ENCODE results near the gene LDHD. TPM values are rescaled to one million over a fixed set of nuclear protein-coding genes. Genes with fewer than 3 reads are reported as not detected.

LDHD gene
- total and polyA plus RNA-seq, 4 donors, result 4.5 to 9.3 (median 6.9) TPM

DNA sequence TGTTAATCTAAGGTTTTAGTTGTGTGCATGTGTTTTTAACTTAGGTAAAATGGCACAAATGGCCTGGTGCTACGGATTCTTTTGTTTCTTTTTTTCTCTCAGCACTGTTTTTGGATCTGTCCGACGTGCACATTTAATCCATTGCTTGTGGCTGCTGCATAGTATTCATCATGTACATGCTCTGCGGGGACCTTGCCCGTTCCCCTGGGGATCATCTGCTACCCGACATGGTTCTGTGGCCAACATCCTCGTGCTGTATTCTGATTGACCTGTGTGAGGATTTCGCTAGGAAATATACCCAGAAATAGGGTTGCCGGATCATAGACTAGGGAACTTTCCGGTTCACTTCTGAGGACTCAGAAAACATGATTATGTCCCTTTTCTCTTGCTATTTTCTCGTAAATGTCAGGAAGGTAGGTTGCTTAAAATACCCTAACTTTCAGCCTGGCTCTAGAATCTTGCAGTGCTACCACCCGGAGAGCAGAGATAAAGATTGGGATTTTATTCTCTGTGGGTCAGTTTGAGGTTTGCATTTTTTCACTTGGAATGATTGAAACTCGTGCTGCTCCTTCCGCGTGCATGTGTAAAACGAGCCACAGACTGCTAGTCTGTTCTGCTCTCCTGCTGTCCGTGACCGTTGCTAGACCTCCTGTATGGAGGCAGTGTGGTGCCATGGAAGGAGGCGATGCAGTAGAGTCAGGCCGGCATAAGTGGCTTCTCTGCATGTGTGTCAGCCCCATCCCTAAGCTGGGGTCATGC is 42.9 kb downstream of the LDHD start:
- DNase-seq (ENCODE audit: low read depth in 4 of 6, low spot score in 6 of 6), result no peak
- Histone ChIP-seq H3K4me1 (ENCODE audit: control insufficient read depth, insufficient read depth, low read length) (peaks cover 13% of the 10 kb centered on the region), H3K27me3 (ENCODE audit: control insufficient read depth, insufficient read depth, low read length) (no peaks in the 10 kb centered on the region), H3K36me3 (ENCODE audit: control insufficient read depth, insufficient read depth, low read length) (no peaks in the 10 kb centered on the region), H3K9me3 (ENCODE audit: control insufficient read depth, insufficient read depth, low read length) (no peaks in the 10 kb centered on the region), H3K27ac (ENCODE audit: low read depth, low read length) (no peak overlapping the region), H3K4me3 (ENCODE audit: low read depth, low read length) (no peak overlapping the region)
- WGBS (ENCODE audit: insufficient coverage), result 37% methylated on average over 18 of the region's 20 CpGs

DNA sequence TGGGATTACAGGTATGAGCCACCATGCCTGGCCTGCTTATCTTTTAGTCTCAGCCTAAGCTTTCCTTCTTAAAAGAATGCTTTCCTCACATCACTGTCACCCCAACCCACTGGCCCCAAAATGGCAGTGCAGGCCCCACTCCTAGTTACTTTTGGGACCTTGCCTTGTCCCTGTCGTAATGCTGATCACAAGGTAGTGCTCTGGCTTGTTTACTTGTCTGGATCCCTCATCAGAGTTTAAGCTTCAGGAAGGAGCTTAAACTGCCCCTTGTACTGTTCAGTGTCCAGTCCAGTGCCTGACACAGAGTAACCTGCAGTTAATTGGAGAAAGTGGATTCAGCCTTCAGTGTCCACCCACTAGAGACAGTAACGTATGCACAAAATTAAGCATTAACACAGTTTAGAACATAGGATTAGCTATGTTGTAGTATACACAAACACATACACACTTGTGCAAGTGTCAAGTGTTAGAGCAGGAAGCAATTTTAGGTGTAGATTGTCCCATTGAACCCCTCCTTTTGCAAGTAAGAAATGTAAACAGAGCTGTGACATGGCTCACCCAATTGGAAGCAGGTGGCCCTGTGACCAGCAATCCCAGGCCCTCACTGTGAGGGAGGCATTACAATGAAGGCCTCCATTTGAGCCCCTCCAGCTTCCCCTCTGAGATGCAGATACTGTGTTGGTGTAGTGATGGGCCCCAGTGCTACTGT is 44.2 kb downstream of the LDHD start:
- Histone ChIP-seq H3K9me3 (ENCODE audit: control insufficient read depth, insufficient read depth, low read length) (no peaks in the 10 kb centered on the region), H3K27me3 (ENCODE audit: control insufficient read depth, insufficient read depth, low read length) (no peaks in the 10 kb centered on the region), H3K4me3 (ENCODE audit: low read depth, low read length) (no peak overlapping the region), H3K4me1 (ENCODE audit: control insufficient read depth, insufficient read depth, low read length) (peaks cover 13% of the 10 kb centered on the region), H3K36me3 (ENCODE audit: control insufficient read depth, insufficient read depth, low read length) (no peaks in the 10 kb centered on the region), H3K27ac (ENCODE audit: low read depth, low read length) (no peak overlapping the region)
- no peak for DNase-seq (ENCODE audit: low read depth in 4 of 6, low spot score in 6 of 6)
- 100% methylated on average over 1 of the region's 2 CpGs for WGBS (ENCODE audit: insufficient coverage)

DNA sequence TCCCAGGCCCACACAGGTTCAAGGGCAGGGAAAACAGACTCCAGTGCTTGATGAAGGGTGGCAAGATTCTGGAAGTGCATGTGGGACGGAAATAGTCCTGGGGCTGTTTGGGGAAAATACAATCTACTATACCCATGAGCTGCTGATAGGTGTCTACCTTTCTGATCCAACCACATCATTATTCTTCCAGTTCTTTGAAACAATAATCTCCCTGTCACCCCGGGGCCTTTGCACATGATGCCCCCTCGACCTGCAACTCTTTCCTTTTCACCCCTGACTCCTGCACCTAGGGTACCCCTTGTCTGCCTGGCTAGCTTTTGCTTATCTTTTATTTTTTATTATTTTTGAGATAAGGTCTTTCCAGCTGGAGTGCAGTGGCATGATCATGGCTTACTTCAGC is 45.0 kb downstream of the LDHD start:
- Histone ChIP-seq H3K36me3 (ENCODE audit: control insufficient read depth, insufficient read depth, low read length) (no peaks in the 10 kb centered on the region), H3K9me3 (ENCODE audit: control insufficient read depth, insufficient read depth, low read length) (no peaks in the 10 kb centered on the region), H3K4me1 (ENCODE audit: control insufficient read depth, insufficient read depth, low read length) (peaks cover 13% of the 10 kb centered on the region), H3K4me3 (ENCODE audit: low read depth, low read length) (no peak overlapping the region), H3K27me3 (ENCODE audit: control insufficient read depth, insufficient read depth, low read length) (no peaks in the 10 kb centered on the region), H3K27ac (ENCODE audit: low read depth, low read length) (no peak overlapping the region)
- DNase-seq (ENCODE audit: low read depth in 4 of 6, low spot score in 6 of 6), result no peak
- WGBS (ENCODE audit: insufficient coverage), result no CpG with 5 or more reads among the region's 3 CpGs

DNA sequence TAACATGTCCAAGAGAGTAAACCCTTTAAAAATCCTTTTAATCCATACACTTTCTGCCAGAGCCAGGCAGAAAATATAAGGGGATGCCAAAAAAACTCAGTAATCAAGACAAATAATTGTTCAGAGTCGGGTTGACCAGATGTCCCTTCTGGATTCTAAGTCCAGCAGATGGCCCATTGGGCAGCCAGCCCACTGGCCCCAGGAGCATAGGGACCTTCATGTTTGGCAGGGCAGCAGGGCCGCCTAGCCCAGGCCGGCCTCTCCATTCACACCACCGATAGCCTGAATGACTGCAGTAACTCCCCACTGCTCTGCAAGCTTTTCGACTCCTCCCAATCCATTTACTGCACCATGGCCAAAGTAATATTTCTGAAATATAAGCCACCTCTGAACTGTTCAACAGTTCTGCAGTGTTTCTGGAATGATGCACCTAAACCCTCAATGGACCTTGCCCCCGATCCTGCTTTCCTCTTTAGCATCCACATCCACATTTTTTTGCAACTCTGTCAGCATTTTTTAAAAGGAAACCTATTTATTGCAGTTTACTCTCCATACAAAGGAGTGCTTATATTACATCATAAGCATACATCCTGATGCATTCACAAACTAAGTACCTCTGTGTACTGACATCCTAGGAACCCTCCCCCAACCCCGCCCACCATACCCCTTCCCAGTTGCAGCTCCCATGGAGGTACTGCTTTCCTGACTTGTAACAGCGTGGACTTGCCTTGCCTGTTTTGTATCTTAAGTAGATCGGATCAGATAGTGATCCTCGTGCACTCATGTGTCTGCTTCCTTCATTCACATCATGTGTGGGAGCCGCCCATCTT is 46.4 kb downstream of the LDHD start:
- Histone ChIP-seq H3K36me3 (ENCODE audit: control insufficient read depth, insufficient read depth, low read length) (no peaks in the 10 kb centered on the region), H3K9me3 (ENCODE audit: control insufficient read depth, insufficient read depth, low read length) (no peaks in the 10 kb centered on the region), H3K27ac (ENCODE audit: low read depth, low read length) (no peak overlapping the region), H3K27me3 (ENCODE audit: control insufficient read depth, insufficient read depth, low read length) (no peaks in the 10 kb centered on the region), H3K4me3 (ENCODE audit: low read depth, low read length) (no peak overlapping the region), H3K4me1 (ENCODE audit: control insufficient read depth, insufficient read depth, low read length) (peaks cover 13% of the 10 kb centered on the region)
- peak in 2 of 6 donors; percentile 44 to 65 for DNase-seq (ENCODE audit: low read depth in 4 of 6, low spot score in 6 of 6)
- WGBS (ENCODE audit: insufficient coverage), result 49% methylated on average over 9 of the region's 11 CpGs

DNA sequence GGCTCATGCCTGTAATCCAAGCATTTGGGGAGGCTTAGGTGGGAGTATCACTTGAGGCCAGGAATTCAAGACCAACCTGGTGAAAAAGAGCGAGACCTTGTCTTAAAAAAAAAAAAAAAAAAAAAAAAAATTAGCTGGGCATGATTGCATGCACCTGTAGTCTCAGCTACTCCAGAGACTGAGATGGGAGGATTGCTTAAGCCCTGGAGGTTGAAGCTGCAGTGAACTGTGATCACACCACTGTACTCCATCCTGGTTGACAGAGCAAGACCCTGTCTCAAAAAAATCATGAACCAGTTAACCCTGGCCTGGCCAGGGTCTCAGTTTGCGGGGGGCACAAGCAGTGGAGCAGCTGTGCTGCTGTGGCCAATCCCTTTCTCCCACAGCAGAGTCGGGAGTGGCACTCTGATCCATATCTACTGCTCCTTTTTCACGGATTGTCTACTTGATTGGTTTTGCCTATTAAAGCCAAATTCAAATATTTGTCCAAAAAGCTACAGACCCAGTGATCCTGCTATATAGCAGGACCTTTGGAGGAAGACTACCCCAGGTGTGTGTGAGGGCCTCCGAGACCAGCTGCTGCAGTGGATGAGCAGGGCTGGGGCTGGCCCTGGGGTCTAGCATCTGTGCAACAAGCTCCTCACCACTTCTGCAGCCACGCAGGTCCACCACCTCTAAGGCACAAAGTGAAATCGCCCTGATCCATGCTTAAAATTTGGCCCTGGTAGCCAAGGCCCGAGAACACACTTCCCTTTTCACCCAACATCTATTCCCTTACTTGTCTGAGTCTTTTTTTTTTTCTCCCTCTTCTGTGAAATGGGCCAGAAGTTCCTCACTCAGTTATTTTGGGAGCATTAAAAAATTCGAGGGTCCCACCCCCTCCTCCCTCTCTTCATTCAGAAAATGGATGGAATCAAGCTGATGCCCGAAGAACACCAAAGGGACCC is 48.2 kb downstream of the LDHD start:
- Histone ChIP-seq H3K36me3 (ENCODE audit: control insufficient read depth, insufficient read depth, low read length) (no peaks in the 10 kb centered on the region), H3K4me1 (ENCODE audit: control insufficient read depth, insufficient read depth, low read length) (peaks cover 10% of the 10 kb centered on the region), H3K27ac (ENCODE audit: low read depth, low read length) (no peak overlapping the region), H3K9me3 (ENCODE audit: control insufficient read depth, insufficient read depth, low read length) (no peaks in the 10 kb centered on the region), H3K27me3 (ENCODE audit: control insufficient read depth, insufficient read depth, low read length) (no peaks in the 10 kb centered on the region), H3K4me3 (ENCODE audit: low read depth, low read length) (no peak overlapping the region)
- WGBS (ENCODE audit: insufficient coverage), result 92% methylated on average over 6 of the region's 10 CpGs
- DNase-seq (ENCODE audit: low read depth in 4 of 6, low spot score in 6 of 6), result no peak

DNA sequence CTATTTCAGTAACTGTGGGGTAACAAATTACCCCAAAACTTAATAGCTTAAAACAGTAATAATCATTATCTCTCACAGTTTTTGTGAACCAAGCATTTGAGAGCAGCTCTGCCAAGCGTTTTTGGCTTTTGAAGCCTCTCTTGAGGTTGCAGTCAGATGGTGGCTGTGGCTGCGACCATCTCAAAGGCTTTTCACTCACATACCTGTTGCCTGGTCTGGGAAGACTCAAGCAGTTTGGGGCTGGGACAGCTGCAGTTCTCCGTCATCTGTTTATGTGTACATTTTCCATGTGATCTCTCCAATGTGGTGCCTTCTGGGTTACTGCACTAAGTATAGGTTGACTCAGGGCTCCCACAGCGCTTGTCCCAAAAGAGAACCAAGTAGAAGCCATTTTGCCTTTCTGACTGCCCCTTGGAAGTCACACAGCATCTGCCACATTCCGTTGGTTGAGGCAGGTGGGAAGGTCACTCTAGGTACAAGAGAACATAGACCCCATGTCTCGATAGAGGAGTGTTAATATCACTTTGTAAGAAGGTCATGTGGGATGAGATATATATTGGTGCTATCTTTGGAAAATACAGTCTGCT is 49.6 kb downstream of the LDHD start:
- no peak overlapping the region for H3K27ac ChIP-seq (ENCODE audit: low read depth, low read length)
- no peak overlapping the region for H3K4me3 ChIP-seq (ENCODE audit: low read depth, low read length)
- H3K27me3 ChIP-seq (ENCODE audit: control insufficient read depth, insufficient read depth, low read length), result no peaks in the 10 kb centered on the region
- no peaks in the 10 kb centered on the region for H3K36me3 ChIP-seq (ENCODE audit: control insufficient read depth, insufficient read depth, low read length)
- H3K4me1 ChIP-seq (ENCODE audit: control insufficient read depth, insufficient read depth, low read length), result peaks cover 20% of the 10 kb centered on the region
- H3K9me3 ChIP-seq (ENCODE audit: control insufficient read depth, insufficient read depth, low read length), result no peaks in the 10 kb centered on the region
- 71% methylated on average over 6 of the region's 6 CpGs for WGBS (ENCODE audit: insufficient coverage)
- DNase-seq (ENCODE audit: low read depth in 4 of 6, low spot score in 6 of 6), result no peak

DNA sequence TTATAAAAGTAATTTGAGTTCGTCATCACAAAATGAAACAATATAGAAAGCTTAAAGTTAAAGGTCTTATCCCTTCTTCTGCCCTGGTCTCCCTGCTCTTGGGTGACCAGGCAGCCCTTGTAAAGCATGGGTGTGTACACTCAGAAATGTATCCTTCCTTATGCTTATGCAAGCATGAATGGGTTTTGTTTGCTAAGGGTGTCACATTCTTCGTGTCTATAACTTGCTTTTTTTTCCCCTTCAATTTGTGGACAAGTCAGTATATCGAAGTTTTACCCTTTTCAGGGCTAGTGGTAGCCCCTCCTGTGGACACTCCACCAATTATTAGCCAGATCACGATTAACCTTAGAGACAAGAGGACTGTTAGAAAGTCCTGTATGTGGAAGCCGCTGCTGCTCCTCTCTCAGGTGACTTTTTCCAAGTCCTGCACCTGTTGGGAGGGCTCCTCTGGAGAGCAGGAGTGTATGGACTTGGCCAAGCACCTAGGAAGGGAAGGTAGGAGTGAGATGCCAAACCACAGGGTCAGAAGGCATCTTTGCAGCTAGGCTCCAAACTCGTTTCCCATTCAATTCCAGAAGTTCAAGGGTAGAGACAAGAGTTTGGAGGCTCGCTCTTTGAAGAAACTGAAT is 50.9 kb downstream of the LDHD start:
- WGBS (ENCODE audit: insufficient coverage), result 100% methylated on average over 1 of the region's 7 CpGs
- Histone ChIP-seq H3K4me3 (ENCODE audit: low read depth, low read length) (no peak overlapping the region), H3K36me3 (ENCODE audit: control insufficient read depth, insufficient read depth, low read length) (no peaks in the 10 kb centered on the region), H3K9me3 (ENCODE audit: control insufficient read depth, insufficient read depth, low read length) (no peaks in the 10 kb centered on the region), H3K27ac (ENCODE audit: low read depth, low read length) (no peak overlapping the region), H3K4me1 (ENCODE audit: control insufficient read depth, insufficient read depth, low read length) (peaks cover 20% of the 10 kb centered on the region), H3K27me3 (ENCODE audit: control insufficient read depth, insufficient read depth, low read length) (no peaks in the 10 kb centered on the region)
- no peak for DNase-seq (ENCODE audit: low read depth in 4 of 6, low spot score in 6 of 6)

DNA sequence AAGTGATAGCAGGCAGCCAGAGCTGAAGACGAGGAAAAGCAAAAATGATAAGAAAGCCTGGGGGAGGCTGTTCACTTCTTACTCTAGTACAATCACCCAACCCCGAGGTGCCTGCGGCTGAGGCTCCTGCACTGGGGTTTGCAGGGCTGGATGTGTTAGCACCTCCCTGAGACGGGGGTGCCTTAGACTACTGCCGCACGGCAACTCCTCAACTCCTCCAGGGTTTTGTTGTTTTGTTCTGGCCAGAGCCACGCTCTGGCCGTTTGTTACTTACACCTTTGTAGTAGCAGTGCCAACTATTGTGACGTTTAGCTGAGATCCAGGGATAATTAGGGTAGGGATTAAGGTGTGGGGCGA is 51.5 kb downstream of the LDHD start:
- no peak overlapping the region for H3K4me3 ChIP-seq (ENCODE audit: low read depth, low read length)
- WGBS (ENCODE audit: insufficient coverage), result 80% methylated on average over 3 of the region's 10 CpGs
- H3K9me3 ChIP-seq (ENCODE audit: control insufficient read depth, insufficient read depth, low read length), result no peaks in the 10 kb centered on the region
- no peaks in the 10 kb centered on the region for H3K27me3 ChIP-seq (ENCODE audit: control insufficient read depth, insufficient read depth, low read length)
- no peak for DNase-seq (ENCODE audit: low read depth in 4 of 6, low spot score in 6 of 6)
- H3K4me1 ChIP-seq (ENCODE audit: control insufficient read depth, insufficient read depth, low read length), result peaks cover 19% of the 10 kb centered on the region
- H3K27ac ChIP-seq (ENCODE audit: low read depth, low read length), result no peak overlapping the region
- no peaks in the 10 kb centered on the region for H3K36me3 ChIP-seq (ENCODE audit: control insufficient read depth, insufficient read depth, low read length)

All from spinal cord (tissue), 10 donors.